ENCODE measurements around the gene METTL8.
"Not testable (repeated sequence)": the region's sequence is repeated elsewhere in the genome, so short reads cannot be mapped to it uniquely, and the experiment has no call there.

Gene METTL8

DNA sequence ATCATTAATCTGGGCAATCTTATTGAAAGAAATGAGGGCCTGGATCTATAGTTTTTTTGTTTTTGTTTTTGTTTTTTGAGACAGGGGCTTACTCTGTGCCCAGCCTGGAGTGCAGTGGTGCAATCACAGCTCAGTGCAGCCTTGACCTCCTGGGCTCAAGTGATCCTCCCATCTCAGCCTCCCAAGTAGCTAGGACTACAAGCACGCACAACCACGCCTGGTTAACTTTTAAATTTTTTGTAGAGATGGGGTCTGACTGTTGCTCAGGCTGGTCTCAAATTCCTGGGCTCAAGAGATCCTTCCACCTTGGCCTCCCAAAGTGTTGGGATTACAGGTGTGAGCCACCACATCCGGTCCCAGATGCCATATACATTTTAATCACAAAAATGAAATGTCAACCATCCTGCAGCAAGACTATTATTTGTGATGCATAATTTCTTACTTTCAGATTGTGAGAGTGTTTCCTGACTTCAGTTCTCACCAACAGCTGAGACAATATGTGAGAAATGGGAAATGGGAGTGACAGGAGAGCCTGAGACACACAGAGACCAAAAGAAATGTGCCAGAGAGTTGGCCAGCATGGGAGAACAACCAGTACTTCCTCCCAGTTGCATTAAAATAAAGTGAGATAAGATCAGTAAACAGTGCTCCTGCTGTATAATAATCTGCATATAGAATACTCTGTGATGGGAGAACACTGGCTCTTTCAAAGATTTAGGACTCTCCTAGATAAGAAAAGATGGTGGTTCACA lies 87.6 kb downstream of the METTL8 start:
- no peak for DNase-seq (ENCODE audit: low read depth)

DNA sequence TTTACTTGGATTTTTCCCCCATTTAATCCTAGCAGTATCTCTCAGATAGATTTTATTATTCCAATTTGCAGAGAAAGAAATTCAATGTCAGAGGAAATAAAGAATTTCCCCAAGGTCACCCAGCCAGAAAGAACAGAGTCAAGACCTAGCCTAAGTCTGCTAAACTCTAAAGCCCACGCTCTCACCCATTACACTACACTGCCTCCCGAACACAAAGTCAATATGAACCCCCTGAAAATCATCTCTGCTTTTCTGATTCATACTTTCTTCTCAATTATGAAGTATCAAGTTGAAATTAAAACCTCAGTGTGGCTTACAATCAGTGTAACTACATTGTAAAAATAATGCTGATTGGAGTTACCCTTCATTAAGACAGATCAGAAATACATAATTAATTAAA lies 89.6 kb downstream of the METTL8 start:
- no peak for DNase-seq (ENCODE audit: low read depth)

DNA sequence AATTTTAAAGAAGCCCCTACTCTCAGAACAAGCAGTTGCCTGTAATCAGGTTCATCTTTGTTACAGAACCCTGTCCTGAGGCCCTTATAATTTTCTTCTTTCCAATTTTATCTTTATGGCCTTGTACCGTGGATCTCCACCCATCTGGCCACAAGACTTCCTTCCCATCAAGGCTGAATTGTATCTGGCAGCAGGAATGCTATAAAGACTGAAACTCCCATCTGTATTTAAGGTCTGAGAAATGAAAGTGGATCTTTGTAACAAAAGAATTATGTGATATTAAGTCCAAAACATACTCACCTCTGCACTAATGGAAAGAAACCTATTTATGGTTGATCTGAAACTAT lies 91.8 kb downstream of the METTL8 start:
- no peak for DNase-seq (ENCODE audit: low read depth)

DNA sequence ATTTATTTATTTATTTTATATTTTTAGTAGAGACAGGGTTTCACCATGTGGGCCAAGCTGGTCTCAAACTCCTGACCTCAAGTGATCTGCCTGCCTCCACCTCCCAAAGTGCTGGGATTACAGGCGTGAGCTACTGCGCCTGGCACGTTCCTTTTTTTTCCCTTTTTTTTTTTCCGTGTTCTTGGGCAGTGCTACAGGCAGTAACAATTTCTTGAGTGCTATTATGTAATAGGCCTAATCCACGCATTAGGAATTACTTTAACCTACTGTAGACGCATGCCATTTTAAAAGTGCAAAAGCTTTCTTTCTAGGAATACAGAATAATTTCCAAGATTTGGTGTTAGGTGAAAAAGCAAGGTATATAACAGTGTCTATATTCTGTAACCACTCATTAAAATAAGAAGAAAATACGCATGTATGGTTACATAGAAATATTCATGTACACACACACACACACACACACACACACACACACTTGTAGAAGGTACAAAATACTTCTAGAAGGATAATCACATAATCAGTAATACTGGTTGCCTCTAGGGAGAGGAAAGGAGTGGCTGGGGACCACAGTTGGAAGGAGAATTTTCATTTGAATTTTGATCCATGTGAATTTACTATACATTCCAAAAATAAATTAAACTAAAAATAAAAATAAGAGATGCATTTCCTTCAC lies 92.3 kb downstream of the METTL8 start:
- no peak for DNase-seq (ENCODE audit: low read depth)

DNA sequence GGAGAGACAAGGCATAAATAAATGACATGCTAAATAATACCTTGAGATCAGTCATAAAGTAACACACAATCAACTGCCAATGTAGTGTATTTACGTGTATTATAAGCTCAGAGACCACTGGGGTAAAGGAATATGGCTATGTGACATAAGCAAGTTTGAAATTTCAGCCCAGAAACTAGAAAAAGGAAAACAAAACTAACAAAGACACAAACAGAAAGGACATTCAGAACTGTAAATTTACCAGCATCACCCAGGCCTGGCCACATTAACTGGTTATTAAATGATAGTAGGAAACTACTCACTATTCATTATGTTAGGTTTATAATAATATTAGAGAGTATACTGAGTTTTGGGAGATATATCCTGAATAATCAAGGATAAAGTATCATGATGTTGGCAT lies 98.8 kb downstream of the METTL8 start:
- no peak for DNase-seq (ENCODE audit: low read depth)

DNA sequence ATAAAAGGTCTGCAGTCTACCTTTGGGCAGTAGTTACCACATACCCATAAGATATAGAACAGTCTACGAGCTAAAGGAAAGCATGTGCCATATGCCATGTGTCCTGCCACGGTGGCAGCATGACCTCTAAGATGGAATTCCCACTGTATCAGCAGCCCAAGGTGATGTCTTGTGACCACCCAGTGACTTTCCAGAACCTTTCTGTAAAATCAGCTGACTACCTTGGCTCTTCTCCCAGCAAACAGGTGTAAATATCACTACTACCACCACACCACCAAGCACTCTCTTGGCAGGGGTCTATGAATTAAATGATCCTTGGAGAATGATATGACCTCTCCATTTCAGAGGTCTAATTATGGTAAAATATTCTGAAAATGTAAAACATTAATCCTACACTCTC lies 99.6 kb downstream of the METTL8 start:
- no peak for DNase-seq (ENCODE audit: low read depth)

DNA sequence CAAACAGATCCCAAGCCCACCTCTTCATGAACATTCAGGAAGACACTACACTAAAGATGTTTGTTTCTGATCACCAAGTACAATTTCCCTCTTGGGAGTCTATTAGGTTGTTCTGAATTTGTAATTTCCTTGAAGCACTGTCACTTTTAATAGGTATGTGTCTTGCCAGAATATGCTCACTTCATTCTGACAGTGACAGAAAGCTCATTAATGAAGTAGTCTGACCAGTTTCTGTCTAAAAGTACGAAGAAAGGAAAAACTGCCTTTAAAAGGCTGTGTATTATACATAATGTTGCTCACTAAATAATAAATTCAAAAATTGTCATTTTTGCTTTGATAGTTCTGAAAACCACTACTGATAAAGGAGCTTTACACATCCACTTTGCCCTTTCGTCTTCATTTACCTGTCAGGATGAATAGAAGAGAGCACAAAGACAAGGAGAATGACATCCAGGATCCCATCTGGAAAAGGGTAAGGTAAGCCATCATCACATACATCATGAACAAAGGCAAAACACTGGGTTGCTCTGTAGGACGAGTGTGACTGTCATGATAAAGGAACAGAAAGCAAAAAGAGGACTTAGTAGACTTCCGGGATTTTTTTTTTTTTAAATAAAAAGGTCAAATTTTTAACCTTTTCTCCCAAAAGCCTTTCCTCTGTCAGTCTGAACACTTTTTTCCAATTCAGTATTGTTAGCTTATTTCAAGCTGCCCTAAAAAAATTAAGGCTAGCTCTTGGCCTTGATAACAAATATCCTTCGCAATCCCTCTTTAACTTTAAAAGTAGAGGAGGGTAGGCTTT lies 103.4 kb downstream of the METTL8 start:
- DNase-seq (ENCODE audit: low read depth): no peak

DNA sequence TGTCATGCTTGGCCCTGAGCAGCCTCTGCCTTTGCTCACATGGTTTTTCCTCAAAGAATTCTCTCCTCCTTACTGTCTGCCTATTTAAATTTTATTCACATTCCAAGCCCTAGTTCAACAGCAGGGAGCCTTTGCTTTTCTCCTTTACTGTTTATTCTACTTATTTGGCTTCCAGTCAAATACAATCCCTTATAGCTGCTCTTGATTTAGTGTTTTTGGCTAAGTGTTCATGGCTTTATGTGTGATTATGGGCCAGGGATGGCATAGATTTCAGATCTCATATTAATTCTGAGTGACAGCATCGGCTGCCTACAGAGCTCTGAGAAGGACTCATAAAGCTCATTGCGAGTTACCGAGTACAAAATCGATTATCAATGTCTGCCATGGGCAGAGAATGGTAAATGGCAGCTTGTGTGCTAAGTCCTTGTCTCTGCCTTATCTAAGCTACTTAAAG lies 106.7 kb downstream of the METTL8 start:
- no peak for DNase-seq (ENCODE audit: low read depth)

DNA sequence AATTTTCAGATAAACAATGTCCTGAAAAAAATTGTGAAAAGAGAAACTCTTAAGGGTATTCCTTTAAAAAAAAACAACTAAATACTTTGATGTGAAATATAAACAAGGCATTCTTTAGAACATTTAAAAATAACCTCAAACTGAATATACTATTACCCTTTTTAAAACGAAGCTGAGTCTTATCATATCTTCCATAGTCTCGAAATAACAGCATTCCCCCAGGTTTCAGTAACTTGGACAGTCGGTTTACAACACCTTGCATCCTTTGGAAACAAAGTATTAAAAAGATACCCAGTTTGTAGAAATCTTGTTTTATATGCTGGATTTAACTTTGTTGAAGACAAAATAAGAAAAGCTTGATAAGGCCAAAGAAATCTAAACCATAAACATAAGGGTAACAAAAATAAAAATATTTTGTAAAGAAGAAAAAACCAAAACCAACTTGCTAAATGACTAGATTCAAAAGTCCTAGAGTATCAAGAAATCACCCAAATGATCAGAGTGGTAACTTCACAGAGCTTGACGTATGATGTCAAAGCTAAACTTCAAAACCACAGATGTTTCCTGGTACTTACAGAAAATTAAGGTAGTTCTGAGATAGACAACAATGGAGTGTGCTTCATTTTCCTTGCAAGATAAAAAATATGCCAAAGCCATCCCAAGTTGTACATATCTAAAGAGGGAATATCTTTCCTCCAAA lies 107.8 kb downstream of the METTL8 start:
- DNase-seq (ENCODE audit: low read depth): no peak

DNA sequence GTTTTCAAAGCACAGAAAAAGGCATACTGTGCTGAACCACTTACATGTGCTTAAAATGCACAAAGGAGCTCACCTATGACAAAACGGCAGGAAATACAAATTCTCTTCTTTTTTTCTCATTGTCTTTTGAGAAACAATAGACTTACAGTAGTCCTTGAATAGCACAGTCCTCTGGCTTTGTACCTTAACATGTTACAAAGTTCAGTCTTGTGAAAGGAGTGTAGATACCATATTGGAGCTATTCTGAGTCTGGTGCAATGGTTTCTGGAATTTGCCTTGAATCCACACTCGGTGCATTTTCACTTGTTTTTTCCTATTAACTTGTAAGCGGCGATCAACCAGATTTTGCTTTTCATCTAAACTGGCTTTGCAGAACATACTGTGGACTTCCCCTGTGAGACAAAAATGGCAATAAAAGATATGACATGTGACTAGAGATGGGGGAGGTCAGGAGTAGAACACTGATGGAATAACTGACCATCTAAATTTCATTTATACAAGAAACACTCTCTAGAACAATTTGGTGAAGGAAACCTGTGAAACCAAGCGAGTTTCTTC lies 109.7 kb downstream of the METTL8 start:
- no peak for DNase-seq (ENCODE audit: low read depth)

DNA sequence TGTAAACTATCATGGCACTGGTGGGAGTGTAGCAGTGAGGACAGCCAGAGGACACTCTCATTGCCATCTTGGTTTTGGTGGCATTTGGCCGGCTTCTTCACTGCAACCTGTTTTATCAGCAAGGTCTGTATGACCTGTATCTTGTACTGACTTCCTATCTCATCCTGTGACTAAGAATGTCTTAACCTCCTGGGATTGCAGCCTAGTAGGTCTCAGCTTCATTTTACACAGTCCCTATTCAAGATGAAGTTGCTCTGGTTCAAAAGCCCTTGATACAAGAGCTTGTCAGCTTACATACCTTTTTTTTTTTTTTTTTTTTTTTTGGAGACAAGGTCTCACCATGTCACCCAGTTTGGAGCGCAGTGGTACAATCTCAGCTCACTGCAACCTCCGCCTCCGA lies 110.9 kb downstream of the METTL8 start:
- no peak for DNase-seq (ENCODE audit: low read depth)

DNA sequence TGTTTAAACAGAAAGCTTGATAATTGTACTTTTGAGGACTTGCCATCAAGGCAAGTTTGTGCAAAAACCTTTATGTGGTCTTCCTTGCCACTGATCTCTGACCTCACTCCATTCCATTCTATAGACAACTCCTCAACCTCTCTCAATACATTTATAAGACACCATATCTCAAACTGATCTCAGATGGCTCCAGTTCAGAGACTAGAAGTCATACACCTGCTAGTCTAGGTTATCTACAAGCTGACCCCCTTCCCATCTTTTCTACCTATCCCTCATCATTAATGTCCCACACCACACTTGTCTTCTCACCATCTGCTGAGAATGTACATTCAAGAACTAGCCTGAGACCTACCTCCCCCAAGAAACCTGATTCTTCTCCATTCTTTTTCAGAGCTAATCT lies 113.1 kb downstream of the METTL8 start:
- no peak for DNase-seq (ENCODE audit: low read depth)

DNA sequence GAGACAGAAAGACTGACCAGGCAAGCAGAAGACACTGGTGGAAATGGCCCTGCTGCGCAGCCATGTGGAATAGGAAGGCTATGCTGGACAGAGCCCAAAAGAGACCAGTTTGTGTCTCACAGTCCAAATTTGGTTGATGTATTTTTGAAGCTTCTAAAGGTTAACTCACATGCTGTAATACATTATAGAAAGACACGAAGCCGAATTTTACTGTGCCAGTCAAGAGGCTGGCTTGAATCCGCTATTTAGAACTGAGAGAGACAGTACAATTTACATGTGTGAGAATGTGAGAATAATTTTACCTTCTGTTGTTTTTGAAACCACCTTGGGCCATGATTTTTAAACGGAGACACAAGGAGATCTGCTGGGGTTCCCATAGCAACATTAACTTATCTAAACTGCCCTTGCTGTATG lies 113.6 kb downstream of the METTL8 start:
- DNase-seq (ENCODE audit: low read depth): no peak

DNA sequence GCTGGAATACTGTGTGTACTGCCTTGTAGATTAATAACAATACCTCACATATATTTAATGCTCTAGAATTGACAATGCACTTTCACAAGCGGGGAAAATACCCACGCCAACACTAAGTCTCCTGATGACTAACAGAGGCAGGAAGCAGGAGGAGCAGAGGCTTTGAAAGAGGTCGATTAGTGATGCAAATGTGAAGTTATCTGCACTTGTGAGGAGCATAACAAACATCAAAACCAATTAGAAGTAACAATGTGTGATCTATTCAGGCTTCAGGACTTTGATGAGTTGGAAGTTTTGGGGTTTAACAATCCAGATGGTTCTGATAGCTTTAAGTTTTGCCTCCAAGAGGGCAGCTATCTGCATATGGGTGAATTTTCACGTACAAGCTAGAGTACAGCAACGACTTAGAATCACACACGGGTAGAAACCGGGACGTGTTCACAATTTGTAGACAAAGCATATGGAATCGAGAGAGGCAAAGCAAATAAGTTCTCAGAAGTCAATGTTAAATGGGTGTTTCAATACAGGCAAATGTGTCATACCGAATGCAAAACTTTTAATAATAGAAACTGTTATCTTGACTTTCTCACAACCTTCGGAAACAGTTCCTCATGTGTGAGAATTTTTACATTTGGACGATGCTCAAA lies 114.5 kb downstream of the METTL8 start:
- peak; percentile 89 for DNase-seq (ENCODE audit: low read depth)

DNA sequence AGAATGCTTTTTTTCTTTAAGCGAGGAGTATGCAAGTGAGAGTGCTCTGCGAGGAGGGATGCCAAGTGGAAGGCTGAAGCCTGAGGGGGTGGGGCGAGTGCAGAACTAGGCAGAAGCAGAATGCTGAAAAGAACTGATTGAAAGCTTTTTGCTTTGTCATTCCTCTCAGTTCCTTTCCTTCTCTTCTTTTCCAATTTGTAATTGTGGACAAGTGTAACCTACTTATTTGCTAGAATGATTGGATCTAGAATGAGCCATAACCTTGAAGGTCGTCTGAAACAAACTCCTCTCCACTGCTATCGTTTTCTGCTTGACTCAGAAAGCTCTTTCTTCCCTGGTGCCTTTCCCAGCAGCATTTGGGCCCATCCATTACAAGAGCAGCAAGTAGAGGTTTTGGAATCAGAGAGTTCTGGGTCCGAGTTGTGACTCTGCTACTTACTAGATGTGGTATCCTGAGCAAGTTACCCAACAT lies 115.3 kb downstream of the METTL8 start:
- peak; percentile 40 for DNase-seq (ENCODE audit: low read depth)

DNA sequence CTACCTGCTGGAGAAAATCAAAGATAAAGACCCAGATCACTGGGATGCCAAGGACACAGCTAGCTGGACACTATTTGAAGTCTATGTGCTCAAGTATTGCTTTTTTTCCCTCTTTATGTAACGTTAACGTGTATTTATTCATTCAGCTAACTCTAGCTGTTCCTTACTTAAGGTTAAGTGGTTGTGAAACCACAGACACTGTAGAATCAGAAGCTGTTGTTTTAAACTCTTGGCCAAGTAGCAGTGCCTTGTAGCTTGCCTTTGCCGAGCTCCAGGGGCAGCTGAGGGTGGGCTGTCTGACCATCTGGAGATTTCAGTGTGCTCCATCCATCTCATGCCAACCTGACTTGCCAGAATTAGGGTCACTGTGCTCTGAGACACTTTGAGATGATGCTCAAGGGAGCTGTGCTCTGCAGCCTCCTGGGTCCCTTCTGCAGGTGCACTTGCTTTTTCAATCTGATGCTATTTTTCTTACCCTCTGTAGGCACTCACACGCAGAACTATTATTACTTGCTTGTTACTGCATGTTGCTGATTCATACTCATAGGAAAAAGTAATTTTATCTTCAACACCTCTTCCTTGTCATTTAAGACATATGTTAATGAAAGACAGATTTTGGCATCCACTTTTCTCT lies 116.2 kb downstream of the METTL8 start:
- peak; percentile 20 for DNase-seq (ENCODE audit: low read depth)

DNA sequence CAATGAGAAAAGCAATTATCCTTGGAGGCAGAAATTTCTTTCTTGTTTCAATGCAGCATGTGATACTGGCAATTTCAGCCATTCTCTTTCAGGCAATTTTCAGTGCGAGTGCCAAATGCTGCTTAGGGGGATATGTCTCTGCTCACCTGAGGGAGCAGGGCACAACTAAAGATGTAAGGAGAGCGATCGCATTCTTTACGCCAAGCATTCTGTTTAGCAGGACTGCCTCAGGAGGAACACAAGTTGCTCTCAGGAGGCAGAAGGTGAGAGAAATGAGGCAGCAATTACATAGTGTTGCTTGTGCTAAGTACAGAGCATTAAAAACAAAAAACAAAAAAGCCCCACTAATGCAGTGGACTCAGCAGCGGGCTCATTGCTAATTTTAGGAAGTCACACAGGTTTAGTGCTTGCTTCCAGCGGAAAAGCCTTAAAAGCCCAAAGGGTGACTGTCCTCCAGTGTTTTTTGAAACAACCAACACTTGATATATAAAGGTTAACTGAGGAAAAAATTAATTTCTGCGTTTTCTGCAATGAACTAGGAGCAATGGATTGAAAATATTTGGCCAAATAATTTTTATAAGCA lies 116.9 kb downstream of the METTL8 start:
- no peak for DNase-seq (ENCODE audit: low read depth)

DNA sequence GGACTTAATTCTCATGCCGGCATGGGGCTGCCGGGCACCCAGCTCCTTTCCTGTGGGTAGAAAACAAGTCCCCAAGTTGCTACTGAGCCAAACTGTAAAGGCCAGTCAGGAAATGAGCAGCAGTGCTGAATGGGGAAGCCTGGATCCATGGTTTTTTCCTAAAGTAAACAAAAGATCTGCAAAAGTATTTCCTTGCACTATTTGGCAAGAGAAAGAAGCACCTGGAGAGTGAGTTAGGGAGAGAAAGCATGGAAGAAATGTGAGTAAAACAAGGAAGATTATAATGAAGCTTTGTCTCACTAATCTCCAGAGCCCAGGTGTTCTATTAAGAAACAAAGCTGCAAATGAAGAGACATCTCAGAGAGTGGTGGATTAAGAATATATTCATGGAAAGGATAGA lies 117.6 kb downstream of the METTL8 start:
- no peak for DNase-seq (ENCODE audit: low read depth)

DNA sequence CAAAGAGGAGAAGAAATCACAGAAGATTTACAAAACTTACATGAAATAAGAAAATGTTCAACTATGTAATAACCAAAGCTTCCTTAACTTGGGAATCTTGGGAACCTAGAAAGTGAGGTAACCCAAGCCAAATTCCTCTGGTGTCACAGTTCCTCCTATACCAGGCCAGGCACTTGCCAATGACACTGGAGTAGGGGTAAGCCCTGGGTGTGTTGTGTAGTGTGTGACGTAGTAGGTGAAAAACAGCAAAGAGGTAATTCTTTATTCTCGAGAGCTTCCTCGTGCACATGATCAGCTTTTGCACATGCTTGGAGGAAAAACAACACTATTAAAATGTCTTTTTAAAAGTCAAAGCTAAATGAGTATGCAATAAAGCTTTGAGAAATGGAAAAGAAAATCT lies 118.0 kb downstream of the METTL8 start:
- no peak for DNase-seq (ENCODE audit: low read depth)

DNA sequence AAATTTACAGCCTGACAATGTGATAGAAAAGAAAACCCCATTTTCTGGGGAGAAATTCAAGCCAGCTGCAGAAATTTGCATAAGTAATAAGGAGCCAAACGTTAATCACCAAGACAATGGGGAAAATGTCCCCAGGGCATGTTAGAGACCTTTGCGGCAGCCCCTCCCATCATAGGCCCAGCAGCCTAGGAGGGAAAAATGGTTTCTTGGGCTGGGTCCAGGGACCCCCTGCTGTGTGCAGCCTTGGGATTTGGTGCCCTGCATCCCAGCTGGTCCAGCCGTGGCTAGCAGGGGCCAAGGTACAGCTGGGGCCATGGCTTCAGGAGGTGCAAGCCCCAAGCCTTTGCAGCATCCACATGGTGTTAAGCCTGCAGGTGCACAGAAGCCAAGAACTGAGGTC lies 121.6 kb downstream of the METTL8 start:
- DNase-seq (ENCODE audit: low read depth): not testable (repeated sequence)

DNA sequence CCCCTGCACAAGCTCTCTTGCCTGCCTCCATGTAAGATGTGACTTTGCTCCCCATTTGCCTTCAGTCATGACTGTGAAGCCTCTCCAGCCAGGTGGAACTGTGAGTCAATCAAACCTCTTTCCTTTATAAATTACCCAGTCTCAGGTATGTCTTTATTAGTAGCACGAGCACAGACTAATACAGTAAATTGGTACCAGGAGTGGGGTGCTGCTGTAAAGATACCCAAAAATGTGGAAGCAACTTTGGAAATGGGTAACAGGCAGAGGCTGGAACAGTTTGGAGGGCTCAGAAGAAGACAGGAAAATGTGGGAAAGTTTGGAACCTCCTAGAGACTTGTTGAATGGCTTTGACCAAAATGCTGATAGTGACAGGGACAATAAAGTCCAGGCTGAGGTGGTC lies 122.2 kb downstream of the METTL8 start:
- not testable (repeated sequence) for DNase-seq (ENCODE audit: low read depth)

Measured in iris pigment epithelial cell (primary cell).